ENCODE measurements around the gene INTS3. TPM values are rescaled to one million over a fixed set of nuclear protein-coding genes. Genes with fewer than 3 reads are reported as not detected.
A peak's percentile ranks its signal among the peaks of the same experiment; 100 is the strongest.

INTS3 gene
- total RNA-seq, 1 donor from 2014 or later, result 45.1 TPM

DNA sequence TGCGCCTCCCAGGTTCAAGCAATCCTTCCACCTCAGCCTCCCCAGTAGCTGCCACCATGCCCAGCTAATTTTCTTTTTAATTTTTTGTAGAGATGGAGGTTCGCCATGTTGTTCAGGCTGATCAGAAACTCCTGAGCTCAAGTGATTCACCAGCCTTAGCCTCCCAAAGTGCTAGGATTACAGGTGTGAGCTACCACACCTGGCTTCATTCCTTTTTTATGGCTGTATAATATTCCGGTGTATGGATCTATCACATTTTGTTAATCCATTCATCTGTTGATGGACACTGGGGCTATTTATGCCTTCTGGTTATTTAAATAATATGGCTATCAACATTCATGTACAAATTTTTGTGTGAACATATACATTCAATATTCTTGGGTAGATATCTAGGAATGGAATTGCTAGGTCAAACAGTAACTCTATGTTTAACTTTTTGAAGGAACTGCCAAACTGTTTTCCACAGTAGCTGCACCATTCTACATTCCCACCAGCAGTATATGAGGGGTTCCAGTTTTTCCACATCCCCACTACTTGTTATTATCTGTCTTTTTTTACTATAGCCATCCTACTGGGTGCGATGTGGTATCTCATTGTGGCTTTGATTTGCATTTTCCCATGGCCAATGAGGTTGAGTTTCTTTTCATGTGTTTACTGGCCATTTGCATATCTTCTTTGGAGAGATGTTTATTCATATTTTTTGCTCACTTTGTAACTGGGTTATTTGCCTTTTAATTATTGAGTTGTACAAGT is 58.4 kb downstream of the INTS3 start:
- H3K4me3 Mint-ChIP-seq, result no peak overlapping the region
- H3K4me1 Mint-ChIP-seq, result peaks cover 26% of the 10 kb centered on the region
- Histone ChIP-seq H3K4me1 (peaks cover 7% of the 10 kb centered on the region), H3F3A (ENCODE audit: low read depth) (peaks cover 22% of the 10 kb centered on the region), H3K27me3 (no peaks in the 10 kb centered on the region), H2AFZ (replicated peaks) (no peak overlapping the region), H4K20me1 (ENCODE audit: low read depth) (no peaks in the 10 kb centered on the region), H3K4me2 (no peak overlapping the region), H3K9me3 (ENCODE audit: low read depth) (no peaks in the 10 kb centered on the region), H3K4me3 (no peak overlapping the region), H3K9ac (no peak overlapping the region), H3K36me3 (no peaks in the 10 kb centered on the region), H3K79me2 (ENCODE audit: low read depth) (no peaks in the 10 kb centered on the region), H3K27ac (no peak overlapping the region)
- H3K9me3 Mint-ChIP-seq, result no peaks in the 10 kb centered on the region
- no peak for TF ChIP-seq EZH2 (IDR thresholded peaks at IDR 0.05)
- TF ChIP-seq CTCF (IDR thresholded peaks at IDR 0.05), result no peak
- TF ChIP-seq EZH2phosphoT487 (IDR thresholded peaks at IDR 0.05), result no peak
- H3K36me3 Mint-ChIP-seq, result no peaks in the 10 kb centered on the region
- peaks cover 6% of the 10 kb centered on the region for H3K27me3 Mint-ChIP-seq (ENCODE audit: insufficient read depth, low read depth)
- H3K27ac Mint-ChIP-seq, result no peak overlapping the region
- DNase-seq (ENCODE audit: low spot score), result no peak

GRCh38 chr1:153789478-153790034 is 61.7 kb downstream of the INTS3 start:
- Histone ChIP-seq H3K36me3 (no peaks in the 10 kb centered on the region), H3K27me3 (no peaks in the 10 kb centered on the region), H3F3A (ENCODE audit: low read depth) (peaks cover 22% of the 10 kb centered on the region), H3K4me1 (peaks cover 21% of the 10 kb centered on the region), H3K4me3 (no peak overlapping the region), H4K20me1 (ENCODE audit: low read depth) (peaks cover 16% of the 10 kb centered on the region), H3K9me3 (ENCODE audit: low read depth) (no peaks in the 10 kb centered on the region), H3K9ac (no peak overlapping the region), H2AFZ (replicated peaks) (no peak overlapping the region), H3K27ac (no peak overlapping the region), H3K4me2 (no peak overlapping the region), H3K79me2 (ENCODE audit: low read depth) (no peaks in the 10 kb centered on the region)
- no peak for TF ChIP-seq EZH2 (IDR thresholded peaks at IDR 0.05)
- no peaks in the 10 kb centered on the region for H3K36me3 Mint-ChIP-seq
- no peaks in the 10 kb centered on the region for H3K9me3 Mint-ChIP-seq
- no peak overlapping the region for H3K4me3 Mint-ChIP-seq
- peak overlapping the region; percentile 53 for H3K27ac Mint-ChIP-seq
- no peak for DNase-seq (ENCODE audit: low spot score)
- peaks cover 44% of the 10 kb centered on the region for H3K4me1 Mint-ChIP-seq
- peaks cover 5% of the 10 kb centered on the region for H3K27me3 Mint-ChIP-seq (ENCODE audit: insufficient read depth, low read depth)

GRCh38 chr1:153790313-153790965 is 62.6 kb downstream of the INTS3 start:
- H3K36me3 Mint-ChIP-seq, result no peaks in the 10 kb centered on the region
- H3F3A ChIP-seq (ENCODE audit: low read depth), result peaks cover 20% of the 10 kb centered on the region
- no peak for DNase-seq (ENCODE audit: low spot score)
- peaks cover 5% of the 10 kb centered on the region for H3K27me3 Mint-ChIP-seq (ENCODE audit: insufficient read depth, low read depth)
- H3K4me3 ChIP-seq, result no peak overlapping the region
- TF ChIP-seq CTCF (IDR thresholded peaks at IDR 0.05) (no peak), EZH2phosphoT487 (IDR thresholded peaks at IDR 0.05) (no peak), EZH2 (IDR thresholded peaks at IDR 0.05) (no peak)
- no peak overlapping the region for H3K4me2 ChIP-seq
- H3K9me3 Mint-ChIP-seq, result no peaks in the 10 kb centered on the region
- H3K4me1 Mint-ChIP-seq, result peaks cover 46% of the 10 kb centered on the region
- H2AFZ ChIP-seq (replicated peaks), result no peak overlapping the region
- no peaks in the 10 kb centered on the region for H3K9me3 ChIP-seq (ENCODE audit: low read depth)
- no peak overlapping the region for H3K9ac ChIP-seq
- H3K27ac Mint-ChIP-seq, result peak overlapping the region; percentile 53
- H3K4me1 ChIP-seq, result peaks cover 29% of the 10 kb centered on the region
- peaks cover 23% of the 10 kb centered on the region for H4K20me1 ChIP-seq (ENCODE audit: low read depth)
- no peaks in the 10 kb centered on the region for H3K27me3 ChIP-seq
- no peaks in the 10 kb centered on the region for H3K79me2 ChIP-seq (ENCODE audit: low read depth)
- H3K27ac ChIP-seq, result no peak overlapping the region
- H3K4me3 Mint-ChIP-seq, result no peak overlapping the region
- H3K36me3 ChIP-seq, result no peaks in the 10 kb centered on the region

All from neural progenitor cell (in vitro differentiated cells).